HG02798 (cell line): ENCODE measurements around the gene PSMA3.
A peak's percentile ranks its signal among the peaks of the same experiment; 100 is the strongest.

Experiments
- ATAC-seq: cut with Tn5 transposase; IDR thresholded peaks from one replicate; pipeline ENCODE4 v1.9.1; 2021; ENCODE audit warnings: mild to moderate bottlenecking; ENCODE audit not compliant: unreplicated experiment, poor library complexity

The PSMA3 gene

DNA sequence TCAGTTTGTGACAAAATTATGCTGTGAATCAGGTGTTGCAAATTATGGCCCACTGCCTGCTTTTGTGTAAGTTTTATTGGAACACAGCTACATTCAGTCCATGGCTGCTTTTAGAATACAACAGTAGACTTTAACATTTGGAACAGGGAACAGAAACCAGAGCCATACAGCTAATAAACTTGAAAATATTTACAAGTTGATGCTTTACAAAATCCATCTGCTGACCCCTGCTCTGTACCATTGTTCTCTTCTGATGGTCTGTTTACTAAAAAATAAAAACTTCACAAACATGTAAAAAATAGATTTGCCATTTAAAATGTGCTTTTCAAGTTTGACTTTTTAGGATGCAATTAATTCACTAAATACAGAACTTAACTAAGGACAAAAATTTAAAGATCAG is 20.8 kb downstream of the PSMA3 start:
- ATAC-seq = no peak

DNA sequence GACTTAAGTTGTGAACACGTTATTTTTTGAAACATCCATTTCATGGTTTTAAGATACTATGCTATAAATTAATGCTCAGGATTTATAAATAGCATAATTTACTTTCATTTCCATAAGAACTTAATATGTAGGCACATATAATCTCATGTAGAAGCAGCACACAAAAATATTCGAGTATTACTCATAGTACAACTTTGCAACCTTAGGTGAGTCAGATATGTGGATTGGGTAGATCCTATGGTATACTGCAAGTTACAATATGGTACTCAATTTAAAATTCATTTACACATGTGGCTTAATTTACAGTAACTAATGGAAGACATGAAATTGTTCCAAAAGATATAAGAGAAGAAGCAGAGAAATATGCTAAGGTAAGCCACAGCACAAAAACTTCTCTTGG is 26.0 kb downstream of the PSMA3 start:
- ATAC-seq = no peak

DNA sequence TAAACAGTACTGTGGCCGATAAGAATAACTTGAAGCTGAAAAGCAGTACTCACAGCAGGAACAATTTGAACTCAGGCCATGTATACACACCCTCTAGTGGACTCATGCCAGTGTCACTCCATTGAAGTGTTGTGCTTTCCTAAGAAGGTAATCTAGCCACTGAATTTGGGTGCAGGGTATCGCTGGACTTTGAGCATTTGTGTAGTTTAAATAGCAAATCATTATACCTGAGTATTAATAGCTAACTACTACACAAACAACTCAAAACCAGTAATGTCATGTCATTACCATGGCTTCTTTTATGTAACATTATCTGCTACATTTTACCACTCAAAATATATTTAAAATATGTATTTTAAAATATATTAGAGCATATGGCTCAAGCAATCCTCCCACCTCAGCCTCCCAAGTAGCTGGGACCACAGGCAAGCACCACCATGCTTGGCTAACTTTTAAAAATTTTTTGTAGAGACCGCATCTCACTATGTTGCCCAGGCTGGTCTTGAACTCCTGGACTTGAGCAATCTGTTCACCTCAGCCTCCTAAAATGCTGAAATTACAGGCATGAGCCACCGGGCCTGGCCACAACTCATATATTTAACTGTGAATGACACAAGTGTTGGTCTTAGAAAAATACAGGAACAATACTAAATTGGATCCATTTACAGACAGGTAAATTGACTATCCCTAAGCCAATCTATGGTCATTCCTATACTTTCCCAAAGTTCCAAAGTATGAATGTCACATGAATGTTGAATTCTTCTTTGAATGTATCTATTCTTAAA is 28.1 kb downstream of the PSMA3 start:
- no peak for ATAC-seq

DNA sequence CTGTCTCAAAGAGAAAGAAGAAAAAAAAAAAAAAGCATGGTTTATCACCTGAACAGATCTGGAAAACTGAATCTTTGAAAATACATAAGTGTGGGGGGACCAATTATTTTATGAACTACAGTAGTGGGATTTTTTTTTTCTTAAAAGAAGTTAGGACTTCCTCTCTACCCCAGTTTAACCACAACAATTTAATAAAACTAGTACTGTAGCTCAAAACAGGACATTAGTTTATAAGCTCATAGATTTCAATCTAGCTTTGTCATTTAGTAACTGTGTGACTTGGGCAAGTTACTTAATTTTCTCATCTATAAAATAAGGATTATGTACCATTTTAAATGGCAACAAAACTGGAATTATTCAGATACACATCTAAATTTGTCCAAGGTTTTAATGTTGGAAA is 30.2 kb downstream of the PSMA3 start:
- ATAC-seq = no peak

DNA sequence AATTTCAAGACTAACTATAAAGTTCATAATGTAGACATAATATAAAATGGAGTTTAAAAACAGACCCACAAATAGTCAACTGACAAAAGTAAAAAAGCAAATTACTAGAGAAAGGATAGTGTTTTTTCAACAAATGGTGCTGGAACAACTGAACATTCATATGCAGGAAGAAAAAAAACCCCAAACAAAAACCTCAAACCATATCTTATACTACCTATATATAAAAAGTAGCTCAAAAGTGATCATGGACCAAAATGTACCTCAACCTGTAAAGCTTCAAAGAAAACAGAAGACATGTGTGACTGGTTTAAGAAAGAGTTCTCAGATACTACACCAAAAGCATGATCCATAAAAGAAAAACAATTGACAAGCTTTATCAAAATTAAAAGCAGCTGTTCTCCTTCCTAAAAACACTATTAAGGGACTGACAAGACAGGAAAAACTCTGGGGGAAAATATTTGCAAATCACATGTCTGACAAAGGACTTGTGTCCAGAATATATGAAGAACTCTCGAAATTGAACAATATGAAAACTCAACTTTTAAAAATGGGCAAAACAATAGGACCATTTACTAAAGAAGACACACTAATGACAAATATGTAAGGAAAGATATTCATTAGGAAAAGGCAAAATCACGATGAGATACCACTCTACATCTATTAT is 31.0 kb downstream of the PSMA3 start:
- no peak for ATAC-seq

DNA sequence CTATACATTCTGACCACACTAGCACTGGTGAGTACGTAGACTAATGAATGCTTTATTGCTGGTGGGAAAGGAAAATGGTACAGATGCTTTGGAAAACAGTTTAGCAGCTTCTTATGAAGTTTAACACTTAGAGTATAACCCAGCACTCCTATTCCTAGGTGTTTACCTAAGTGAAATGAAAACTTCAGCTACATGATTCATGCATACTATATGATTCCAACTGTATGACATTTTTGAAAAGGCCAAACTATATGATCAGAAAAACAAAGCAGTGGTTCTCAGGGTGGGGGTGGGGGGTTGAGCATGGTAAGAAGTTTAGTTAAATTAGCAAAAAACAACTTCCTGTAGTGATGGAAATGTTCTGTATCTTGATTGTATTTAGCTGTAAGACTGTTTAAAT is 31.6 kb downstream of the PSMA3 start:
- no peak for ATAC-seq

DNA sequence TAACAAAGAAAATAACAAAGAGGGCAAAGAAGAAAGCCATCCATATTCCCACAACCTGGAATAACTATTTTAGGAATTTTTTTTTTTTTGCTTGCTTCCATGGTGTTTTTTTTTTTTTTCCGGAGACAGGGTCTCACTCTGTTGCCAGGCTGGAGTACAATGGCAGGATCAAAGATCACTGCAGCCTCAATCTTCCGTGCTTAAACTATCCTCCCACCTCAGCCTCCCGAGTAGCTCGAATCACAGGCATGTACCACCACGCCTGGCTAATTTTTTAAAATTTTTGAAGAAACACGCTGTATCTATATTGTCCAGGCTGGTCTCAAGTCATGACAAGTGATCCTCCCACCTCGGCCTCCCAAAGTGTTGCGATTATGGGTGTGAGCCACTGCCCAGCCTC is 33.5 kb downstream of the PSMA3 start:
- no peak for ATAC-seq

DNA sequence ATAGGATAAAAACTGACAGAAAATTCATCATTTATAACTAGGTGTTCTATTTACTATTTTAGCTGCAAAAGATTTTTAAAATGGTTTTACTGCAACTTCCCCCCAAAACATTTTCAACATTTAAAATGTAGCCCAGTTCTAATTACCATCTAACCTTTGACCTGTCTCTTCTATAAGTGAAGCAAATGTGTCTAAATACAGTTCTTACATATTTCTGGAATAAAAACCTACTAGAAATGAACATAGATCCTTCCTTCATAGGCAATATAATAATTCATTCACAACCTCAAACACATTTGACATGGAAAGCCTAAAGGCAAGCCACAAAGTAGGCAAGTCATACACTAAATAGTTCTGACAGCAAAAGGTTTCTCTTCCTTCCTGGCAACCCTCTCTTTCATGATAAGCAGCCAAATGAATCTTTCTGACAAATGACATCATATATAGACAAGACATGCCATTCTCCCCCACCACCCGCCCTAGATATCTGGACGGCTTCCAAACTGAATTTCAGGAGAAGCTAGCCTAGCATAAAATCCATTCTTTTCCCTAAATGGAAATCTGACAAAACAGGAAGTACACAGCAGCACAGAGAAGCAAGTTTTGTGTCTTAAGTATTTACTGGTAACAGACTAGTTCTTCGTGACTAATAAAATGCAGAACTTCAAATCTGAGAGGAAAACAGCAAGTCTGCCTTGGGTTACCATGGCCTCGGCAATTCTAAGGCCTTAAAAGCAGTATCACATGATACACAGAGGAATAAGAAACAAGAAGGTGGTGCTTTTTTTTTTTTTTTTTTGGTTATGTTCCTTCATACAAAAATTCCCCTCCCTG is 36.5 kb downstream of the PSMA3 start:
- ATAC-seq = peak; percentile 37

DNA sequence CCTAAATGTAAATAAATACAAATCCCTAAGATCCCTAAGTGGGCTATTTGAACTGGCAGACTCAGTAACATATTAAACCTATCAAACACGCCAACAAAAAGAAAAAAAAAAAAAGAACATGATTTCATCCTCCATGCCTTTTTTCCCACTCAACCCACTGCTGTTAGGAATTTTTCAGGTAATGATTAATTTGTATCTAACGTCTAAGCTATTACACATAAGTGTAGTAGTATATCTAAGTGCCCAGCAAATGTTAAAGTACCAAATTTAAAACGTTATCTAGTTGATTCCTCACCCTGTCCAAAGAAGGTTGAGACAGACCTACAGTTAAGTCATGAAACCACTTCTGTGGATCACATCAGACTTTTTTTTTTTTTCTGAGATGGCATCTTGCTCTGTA is 37.3 kb downstream of the PSMA3 start:
- no peak for ATAC-seq

DNA sequence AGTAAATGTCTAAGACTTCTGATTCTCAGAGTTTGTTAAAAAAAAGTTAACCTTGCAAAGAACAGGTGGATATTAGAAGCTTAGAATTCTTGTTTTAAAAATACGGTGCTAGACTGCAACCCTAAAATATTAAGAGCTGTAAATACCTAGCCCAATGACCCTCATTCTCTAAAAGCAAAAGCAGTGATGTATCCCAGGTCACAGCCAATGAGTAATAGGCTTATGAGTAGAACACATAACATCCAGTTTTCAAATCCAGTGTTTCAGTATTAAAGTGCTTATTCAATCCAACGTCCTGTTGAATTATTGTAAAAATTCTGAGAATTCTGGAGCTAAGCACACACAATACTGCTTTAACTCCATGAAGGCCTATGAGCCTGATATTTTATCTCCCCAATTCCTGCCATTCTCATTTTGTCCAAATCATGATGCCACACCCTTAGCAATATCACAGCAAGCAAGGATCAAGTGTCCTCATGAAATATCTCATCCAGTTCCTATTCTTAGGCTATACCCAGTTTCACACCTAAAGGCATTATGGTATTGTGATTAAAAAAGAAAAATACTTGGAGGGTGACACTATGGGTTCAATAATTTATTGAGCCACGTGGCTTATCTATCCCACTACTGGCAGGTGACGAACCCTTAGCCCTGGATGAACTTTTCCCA is 38.4 kb downstream of the PSMA3 start:
- ATAC-seq = no peak

DNA sequence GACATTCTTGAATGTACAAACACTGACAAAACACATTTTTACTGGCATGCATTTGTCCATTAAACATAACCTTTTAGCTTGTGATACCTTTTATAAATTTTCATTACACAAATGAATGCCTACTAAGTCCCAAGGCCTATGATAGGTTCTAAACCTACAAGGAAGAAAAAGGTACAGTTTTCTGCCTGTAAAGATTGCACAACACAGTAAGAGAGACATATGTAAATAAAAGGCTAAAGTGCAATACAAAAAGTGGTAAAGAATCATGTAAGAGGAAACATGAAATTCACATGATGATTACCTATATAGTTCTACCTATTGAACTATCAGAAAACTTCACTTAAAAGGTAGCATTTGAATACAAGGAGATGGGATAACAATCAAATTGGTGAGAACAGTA is 39.1 kb downstream of the PSMA3 start:
- no peak for ATAC-seq

DNA sequence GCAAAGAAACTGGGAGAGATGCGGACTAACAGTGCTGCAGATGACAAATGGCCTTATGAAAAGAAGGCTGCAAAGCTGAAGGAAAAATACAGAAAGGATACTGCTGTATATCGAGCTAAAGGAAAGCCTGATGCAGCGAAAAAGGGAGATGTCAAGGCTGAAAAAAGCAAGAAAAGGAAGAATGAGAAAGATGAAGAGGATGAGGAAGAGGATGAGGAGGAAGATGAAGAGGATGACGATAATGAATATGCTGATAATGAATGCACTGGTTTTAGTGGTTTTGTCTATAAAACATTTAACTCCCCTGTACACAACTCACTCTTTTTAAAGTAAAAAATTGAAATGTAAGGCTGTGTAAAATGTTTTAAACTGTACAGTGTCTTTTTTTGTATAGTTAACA is 40.5 kb downstream of the PSMA3 start:
- ATAC-seq = no peak

DNA sequence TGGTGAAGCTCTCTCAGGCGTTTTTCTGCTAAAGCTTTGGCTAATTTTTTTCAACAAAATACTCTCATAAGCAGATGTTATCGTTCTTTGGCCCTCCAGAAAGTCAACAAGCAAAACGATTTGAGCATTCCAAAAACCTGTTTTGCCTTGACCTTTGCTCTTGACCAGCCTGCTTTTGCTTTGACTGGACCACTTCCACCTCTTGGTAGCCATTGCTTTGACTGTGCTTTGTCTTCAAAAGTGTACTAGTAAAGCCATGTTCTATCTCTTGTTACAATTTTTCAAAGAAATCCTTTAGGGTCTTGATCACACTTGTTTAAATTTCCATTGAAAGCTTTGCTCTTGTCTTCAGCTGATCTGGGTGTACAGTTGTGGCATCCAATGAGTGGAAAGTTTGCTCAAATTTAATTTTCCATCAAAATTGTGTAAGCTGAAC is 43.0 kb downstream of the PSMA3 start:
- ATAC-seq = no peak

DNA sequence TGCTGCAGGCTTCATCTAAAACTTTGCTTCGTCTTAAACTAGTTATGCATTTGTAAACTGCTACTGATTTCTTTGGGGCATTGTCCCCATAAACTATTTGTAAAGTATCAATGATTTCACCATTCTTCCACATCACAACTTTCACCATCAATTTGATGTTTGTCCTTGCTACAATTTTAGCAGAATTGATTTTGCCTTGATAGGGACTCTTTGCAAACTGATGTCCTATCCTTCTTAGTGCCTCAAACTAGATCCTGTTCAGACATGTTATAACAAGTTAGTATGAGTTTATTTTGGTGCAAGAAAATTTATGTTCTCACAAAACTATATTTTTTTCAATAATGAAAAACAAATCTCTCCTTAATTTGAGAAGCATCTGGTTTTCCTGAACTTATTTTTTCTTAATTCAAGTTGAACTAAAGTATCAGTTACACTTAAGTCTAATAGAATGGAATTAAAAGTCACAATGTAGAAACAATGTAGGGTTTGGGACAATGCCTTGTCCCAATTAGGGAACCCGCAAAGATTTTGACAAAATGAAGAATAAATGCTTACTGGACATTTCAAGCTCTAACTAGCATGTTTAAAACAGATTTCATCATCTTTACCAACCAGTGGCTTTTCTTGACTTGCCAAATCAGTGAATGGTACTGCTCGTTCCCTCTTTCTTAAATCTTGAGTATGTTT is 43.6 kb downstream of the PSMA3 start:
- no peak for ATAC-seq

DNA sequence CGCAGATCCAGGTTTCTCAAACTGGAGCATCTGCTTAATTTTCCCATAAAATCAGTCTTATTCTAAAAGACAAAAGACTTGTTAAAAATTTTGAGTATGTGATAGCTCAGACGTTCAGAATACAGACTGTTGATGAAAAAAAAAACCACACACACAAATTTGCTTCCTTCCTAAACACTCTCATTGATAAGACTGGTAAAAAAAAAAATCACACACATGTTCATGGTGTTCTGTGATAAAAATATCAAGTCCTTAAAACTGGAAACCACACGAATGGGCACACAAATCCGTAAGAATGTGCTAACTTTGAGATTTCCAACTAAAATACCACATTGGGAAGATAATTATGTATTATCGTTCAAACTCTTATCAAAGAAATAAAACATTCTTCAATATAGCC is 47.0 kb downstream of the PSMA3 start:
- no peak for ATAC-seq

DNA sequence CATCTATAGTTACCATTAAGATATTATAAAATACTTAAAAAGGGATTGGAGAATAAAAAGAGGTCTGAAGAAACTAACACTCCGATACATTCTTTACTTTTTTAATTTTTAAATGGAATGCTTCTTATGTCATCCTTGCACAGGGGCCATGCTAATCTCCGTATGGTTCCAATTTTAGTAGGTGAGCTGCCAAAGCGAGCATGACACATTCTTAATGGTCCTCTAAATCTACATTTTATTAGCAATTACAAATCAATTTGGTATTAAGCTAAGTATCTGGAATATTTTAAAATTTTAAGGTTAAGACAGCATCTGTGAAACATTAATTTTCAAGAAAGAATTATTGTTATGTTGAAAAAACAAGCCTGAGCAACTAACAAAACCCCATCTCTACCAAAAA is 47.5 kb downstream of the PSMA3 start:
- ATAC-seq = no peak

DNA sequence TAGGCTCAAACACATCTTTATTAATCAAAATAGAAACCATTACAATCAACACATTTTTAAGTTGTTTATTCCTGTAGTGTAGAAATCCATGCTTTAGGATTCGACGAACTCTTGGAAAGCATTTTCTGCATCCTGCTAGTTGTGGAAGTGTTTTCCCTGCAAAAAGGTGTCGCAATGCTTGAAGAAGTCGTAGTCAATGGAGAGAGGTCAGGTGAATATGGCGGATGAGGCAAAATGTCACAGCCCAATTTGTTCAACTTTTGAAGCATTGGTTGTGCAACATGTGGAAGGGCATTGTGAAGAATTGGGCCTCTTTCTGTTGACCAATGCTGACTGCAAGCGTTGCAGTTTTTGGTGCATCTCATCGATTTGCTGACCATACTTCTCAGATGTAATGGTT is 49.6 kb downstream of the PSMA3 start:
- no peak for ATAC-seq

DNA sequence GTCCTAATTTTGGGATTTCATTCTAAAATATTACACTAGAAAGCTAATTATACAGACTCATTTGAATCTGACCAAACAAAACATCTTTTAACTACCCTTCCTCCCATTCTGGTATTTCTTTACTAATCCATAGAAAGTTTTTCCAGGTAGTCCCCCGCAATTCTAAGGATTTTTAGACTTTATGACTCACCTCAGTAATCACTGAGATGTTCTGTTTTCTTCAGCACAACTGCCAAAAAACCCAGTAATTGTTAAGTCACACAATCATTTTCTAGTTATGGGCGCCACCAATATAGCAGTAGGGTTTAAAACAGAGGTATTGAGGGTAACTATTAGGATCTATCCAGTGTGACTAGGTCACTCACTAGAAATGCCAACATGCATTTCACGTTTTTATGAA is 52.1 kb downstream of the PSMA3 start:
- ATAC-seq = no peak

DNA sequence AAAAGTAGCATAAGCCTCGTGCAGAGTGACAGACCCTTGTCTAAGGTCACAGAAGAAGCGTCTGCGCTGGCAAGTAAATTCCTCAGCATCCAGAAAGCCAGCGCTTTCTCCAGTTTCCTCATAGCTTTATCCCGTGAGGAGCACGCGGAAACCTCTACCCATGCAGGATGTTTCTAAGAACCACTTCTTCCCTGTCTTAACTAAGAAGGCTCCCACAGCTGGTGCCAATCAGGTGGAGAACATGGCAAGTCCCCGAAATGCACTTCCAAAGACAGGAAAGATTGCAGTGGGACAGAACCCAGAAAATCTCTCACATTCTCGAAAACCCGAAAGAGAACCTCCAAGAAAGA is 52.7 kb downstream of the PSMA3 start:
- no peak for ATAC-seq

DNA sequence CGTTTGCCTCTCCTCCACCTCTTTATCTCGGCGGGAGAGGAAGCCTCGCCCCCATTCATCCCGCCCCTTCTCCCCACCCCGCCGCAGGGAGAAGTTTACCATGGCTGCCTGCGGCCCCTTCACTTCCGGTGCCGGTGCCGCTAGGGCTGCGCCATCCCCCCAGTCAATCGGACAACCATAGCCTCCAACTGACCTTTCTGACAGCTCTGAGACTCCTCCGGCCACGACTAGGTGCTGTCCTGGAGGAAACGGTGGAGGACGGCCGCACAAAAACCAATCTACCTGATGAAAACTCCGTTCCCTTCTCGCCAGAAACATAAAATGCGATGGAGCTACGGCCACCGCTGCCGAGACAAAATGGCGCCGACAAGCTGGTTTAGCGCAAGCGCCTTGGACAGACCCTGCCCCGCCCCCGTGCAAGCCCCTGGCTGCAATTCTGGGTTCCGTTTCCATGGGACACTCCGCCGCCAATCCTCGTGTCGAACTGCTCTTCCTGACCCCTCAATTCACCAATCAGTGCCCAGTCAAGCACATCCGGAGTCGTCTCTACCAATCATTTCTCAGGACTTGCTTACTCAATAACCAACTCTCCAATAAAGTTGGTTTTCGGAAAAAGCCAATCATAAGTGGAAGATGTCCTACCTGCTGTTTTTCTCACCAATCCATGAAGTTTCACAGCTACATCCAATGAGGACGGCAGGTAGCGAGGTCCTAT is 53.3 kb downstream of the PSMA3 start:
- ATAC-seq = peak; percentile 87
